NCI-H2196 treated with DMSO at 0.1 percent for 48 hours (cell line): ENCODE data around the gene ORM1.
"Not testable (repeated sequence)": the region's sequence is repeated elsewhere in the genome, so short reads cannot be mapped to it uniquely, and the experiment has no call there.

Source experiments
- DNase-seq: peaks from one replicate; lab custom pipeline; 2025; ENCODE audit not compliant: unreplicated experiment; lab: John Stamatoyannopoulos, UW

The ORM1 gene

GRCh38 chr9:114304416-114305188, 18.3 kb upstream of the ORM1 start:
- DNase-seq = no peak

DNA sequence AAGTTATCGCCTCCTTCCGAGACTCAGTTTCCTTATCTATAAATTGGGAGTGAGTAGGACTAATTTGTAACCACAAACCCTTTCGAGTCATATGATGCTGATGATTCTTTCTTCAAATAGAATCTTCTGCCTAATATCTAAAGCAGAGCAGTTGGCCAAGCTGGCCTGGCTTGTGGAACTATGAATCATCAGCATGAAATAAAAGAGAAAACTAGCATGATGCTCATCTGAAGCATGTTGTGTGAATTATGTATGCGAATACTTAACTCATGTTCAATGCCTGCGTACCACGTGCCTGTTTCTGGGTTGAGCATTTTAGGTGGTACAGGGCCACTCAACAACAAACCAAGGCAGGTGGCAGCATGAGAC, 15.0 kb upstream of the ORM1 start:
- DNase-seq = no peak

DNA sequence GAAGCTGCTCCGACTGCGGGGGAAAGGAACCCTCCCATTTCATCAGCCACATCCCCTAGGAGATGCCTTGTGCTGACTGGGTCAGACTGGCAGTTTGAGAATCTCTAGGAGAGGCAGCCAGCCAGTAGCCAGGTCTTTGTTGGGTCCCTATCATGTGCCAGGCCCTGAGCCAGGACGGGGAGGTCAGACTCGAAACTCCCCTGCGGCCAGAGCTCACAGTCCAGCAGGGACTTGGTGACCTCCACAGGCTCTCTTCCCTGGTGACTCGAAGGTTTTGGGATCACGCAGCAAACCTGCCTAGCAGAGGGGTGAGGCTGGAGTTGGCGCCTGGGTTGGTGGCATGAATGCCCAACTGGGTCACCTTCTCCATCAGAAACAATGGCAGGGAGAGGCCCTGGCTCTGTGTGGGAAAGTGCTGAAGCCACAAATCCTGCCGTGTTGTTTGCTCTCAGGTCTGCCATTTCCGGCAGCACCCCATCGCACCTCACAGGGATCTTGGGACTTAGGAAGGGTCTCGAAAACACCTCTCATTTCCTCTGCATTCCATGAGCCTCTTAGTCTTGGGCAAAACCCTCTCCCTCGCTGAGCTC, 14.4 kb upstream of the ORM1 start:
- no peak for DNase-seq

GRCh38 chr9:114309096-114309495, 13.8 kb upstream of the ORM1 start:
- no peak for DNase-seq

- no peak for DNase-seq
Measured at GRCh38 chr9:114310471-114311450, 12.1 kb upstream of the ORM1 start.

GRCh38 chr9:114311571-114312512, 11.1 kb upstream of the ORM1 start:
- no peak for DNase-seq

GRCh38 chr9:114312513-114312875, 10.4 kb upstream of the ORM1 start:
- no peak for DNase-seq

DNA sequence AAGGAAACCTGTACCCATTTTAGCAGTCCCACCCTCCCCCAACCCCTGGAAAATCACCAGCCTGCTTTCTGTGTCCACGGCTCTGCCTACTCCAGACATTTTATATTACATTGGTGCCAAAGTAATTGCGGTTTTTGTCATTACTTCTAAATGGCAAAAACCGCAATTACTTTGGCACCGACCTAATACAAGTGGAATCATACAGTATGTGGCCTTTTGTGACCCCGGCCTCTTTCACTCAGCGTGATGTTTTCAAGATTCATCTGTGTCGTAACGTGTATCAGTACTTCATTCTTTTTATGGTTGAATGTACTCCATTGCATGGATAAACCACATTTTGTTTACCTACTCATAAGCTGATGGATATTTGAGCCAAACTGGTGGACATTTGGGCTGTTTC, 9.7 kb upstream of the ORM1 start:
- DNase-seq = no peak

- DNase-seq = no peak
Measured at GRCh38 chr9:114314256-114314867, 8.5 kb upstream of the ORM1 start.

DNA sequence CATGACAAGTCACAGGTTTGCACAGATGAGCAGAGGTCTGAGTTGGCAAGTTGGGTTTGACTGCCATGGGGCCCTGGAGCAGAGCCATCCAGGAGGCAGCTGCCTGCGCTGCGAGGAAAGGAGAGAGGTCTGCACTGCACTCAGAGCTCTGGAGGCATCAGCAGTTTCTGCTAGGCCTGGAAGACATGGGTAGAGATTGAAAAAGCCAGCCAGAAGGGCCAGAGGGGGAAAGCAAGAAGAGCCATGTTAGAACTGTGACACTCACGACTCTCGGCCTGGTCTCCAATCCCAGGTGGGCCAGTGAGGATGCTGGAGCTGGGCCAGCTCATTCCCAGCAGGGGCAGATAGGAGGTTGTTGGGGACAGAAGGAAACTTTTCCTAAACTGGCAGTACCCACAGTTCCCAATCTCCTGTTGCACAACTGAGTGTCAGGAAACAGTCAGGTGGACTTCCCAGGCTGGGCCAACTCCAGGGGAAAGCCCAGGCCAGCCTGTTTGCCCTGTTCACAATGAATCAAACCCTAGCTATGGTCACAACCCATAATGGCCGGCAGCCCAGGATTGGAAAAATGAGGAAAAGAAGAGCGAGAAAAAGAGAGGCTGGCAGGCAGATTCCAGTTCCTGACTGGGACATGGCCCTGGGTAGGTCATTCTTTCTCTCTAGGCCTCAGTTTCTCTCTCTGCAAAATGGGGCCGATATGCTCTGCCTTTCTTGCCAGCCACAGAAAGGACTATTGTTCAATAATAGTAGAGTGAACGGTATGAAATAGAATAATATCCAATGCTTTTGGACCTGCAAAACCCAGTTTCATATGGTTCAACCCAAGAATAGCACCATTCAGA, 7.8 kb upstream of the ORM1 start:
- no peak for DNase-seq

- DNase-seq = no peak
Measured at GRCh38 chr9:114315723-114316363, 7.1 kb upstream of the ORM1 start.

GRCh38 chr9:114316605-114317230, 6.2 kb upstream of the ORM1 start:
- no peak for DNase-seq

- DNase-seq = no peak
Measured at GRCh38 chr9:114317665-114318357, 5.1 kb upstream of the ORM1 start.

DNA sequence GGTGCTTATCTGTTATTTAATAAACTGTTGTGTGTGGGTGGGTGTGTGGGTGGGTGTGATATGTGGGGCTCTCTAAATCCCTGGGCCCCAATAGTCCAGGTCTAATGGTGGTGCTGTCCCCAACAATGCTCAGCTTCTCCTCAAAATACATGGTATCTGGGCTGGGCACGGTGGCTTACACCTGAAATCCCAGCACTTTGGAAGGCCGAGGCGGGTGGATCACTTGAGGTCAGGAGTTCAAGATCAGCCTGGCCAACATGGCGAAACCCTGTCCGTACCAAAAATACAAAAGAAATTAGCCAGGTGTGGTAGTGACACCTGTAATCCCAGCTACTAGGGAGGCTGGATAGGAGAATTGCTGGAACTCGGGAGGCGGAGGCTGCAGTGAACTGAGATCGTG, 4.5 kb upstream of the ORM1 start:
- no peak for DNase-seq

DNA sequence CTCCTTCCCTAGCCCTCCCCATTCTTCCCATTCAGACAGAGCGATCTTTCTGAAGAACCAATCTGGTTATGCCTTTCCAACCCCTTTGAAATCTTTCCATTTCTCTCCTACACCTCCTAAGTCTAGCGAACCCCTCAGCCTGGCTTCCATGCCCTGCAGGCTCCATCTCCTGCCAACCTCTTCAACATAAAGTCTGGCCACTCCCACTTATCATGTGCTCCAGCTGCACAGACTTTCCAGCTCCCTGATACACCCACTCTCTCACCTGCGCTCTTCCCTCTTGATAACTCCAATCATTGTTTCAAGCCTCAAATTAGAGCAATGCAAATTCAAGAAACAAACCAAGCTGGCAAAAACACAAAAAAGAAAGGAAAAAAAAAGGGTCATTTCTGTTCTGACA, 3.8 kb upstream of the ORM1 start:
- DNase-seq = no peak

GRCh38 chr9:114320710-114321109, 2.2 kb upstream of the ORM1 start:
- DNase-seq = not testable (repeated sequence)

DNA sequence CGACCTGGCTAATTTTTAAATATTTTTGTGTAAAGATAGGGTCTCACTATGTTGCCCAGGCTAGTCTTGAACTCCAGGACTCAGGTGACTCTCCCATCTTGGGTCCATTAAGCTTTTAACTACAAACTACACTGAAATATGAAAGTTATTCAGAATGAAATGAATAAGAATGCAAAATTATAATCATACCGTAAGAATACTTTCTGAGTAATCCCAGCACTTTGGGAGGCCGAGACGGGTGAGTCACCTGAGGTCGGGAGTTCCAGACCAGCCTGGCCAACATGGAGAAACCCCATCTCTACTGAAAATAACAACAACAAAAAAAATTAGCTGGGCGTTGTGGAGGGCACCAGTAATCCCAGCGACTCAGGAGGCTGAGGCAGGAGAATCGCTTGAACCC, 1.1 kb upstream of the ORM1 start:
- DNase-seq = no peak
